Superior temporal gyrus (tissue), 1 donor: Measurements from ENCODE around the gene GYS1.

Source experiments
- DNase-seq: peaks from one replicate; pipeline ENCODE4 v3.0.0-alpha.2; 2016; ENCODE audit errors: extremely low spot score

GYS1 gene

DNA sequence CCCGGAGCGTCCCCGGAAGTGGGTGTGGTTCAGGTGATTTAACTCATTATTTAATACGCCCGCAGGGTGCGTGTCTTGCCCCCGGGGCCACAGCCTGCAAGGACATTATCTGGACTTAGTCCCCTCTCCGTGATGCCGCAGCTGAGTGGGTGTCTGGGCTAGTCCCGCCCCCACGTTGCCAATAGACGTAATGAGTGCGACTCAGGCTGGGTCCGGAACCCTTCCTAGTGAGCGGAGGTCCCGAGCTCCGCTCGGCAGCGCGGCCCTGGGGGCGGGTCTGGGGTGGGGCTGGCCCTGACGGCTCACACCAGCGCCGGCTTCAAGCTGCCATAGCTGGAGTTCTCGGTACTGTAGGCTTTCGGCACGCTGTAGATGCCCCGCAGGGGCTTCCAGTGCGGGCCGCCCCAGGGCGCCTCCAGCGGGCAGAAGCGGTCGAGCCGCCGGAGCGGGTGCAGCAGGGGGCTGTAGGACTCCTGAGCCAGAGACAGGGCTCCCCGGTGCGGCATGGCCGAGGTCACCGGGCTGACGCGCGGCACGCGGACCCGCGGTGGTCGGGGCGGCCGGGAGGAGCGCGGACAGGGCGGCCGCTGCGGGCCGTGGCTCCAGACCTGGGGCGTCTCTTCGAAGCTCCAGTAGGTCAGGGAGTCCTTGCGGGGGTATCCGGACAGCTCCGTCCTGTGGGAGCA is 24.7 kb upstream of the GYS1 start:
- no peak for DNase-seq

DNA sequence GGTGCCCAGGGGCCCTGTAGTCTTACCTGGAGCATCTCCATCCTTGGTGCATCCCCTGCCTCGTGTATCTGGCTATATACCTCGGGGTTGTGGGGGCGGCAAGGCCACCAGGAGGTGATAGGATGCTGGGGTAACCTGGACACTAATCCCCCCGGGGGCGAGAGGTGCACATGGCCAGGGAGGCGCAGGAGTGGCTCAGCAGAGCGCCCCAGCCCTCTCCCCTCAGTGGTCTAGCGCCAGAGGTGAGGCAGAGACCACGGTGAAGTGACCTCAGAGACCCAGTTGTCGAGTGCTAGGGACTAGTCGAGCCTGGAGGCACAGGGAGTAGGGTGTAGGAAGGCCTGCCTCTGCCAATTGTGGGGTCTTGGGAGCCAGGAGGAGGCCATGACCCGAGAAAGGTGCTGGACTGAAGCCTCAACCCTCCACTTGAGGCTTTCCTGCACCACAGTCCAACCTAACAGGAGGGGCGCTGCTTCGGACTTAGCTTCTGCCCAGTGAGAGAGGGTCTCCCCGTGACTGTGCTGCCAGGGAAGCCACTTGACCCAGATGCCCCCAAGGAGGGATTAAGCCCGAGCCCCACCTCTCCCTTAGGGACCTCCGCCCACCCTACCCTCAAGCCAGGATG is 24.0 kb upstream of the GYS1 start, which contains the start of gene LHB:
Gene LHB (minus strand): TSS at position 51 of the 625 bp plus-strand sequence. CDS start 10 bp downstream, at position 41.
- DNase-seq, result no peak

DNA sequence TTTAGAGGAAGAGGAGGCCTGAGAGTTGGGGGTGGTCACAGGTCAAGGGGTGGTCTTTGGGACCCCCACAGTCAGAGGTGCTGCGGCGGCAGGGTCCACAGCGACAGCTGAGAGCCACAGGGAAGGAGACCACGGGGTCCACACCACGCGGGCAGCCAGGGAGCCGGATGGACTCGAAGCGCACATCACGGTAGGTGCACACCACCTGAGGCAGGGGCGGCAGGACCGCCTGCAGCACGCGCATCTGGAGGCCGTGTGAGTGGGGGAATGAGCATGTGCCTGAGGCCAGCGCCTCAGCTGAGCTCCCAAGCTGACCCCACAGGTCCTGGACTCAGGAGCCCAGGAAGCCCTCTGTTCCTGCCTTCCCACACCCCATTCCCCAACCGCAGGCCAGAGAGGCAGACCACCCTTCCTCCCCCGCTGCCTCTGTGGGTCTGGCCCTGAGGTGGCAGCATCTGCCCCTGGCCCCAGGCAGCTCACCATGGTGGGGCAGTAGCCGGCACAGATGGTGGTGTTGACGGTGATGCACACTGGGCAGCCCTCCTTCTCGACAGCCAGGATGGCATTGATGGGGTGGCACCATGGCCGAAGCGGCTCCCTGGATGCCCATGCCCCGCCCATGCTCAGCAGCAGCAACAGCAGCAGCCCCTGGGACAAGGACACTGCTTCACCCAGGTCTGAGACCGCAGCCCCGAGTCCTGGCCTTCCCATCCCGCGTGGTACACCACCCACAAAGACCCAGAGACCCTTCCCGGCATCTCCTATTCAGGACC is 23.1 kb upstream of the GYS1 start:
- DNase-seq, result no peak

GRCh38 chr19:49014870-49015255 is 21.8 kb upstream of the GYS1 start:
- DNase-seq, result no peak

DNA sequence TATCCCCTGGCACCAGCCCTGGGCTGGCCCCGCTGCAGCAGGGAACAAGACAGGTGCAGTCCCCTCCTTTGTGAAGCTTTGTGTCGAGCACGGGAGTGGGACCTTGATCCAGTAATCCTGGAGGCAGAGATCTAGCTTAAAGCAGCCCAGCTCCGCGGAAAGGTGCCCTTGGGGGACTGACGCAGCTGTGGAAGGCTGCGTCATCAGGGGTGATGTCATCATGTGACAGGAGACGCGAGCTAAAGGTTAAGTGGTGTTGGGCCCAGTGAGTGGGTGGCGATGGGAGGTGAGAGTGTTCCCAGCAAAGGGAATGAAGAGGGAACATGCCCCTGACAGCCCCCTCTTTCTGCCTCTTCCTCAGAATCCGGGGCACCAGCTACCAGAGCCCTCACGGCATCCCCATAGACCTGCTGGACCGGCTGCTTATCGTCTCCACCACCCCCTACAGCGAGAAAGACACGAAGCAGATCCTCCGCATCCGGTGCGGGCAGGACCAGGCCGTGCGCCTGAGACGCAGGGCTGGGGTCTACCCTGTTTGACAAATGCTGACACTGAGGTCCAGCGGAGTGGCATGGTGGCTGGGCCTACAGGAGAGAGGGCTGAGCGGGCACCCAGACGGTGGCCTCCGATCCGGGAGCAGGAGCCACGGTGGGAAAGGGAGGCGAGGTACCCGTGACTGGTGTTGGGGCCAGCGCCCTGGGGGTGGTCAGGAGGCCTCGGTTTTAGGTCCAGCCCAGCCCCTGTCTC is 21.2 kb upstream of the GYS1 start:
- no peak for DNase-seq

- DNase-seq, result no peak
These were observed 18.1 kb upstream of the GYS1 start for GRCh38 chr19:49011194-49011593.

DNA sequence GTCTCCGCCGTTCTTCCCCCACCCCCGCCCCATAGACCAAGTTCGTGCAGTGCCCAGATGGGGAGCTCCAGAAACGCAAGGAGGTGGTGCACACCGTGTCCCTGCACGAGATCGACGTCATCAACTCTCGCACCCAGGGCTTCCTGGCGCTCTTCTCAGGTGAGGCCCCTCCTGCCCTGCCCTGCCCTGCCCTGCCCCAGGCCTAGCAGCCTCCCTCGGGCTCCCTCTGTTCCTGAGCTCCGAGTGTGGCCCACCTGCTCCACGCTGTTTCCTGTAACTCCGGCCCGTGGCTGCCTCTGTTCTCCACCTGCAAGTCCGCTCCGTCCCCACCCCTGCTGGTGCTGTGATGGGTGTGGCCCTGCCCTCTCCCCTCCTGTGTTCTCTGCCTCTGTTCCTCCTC is 17.3 kb upstream of the GYS1 start:
- DNase-seq, result no peak

DNA sequence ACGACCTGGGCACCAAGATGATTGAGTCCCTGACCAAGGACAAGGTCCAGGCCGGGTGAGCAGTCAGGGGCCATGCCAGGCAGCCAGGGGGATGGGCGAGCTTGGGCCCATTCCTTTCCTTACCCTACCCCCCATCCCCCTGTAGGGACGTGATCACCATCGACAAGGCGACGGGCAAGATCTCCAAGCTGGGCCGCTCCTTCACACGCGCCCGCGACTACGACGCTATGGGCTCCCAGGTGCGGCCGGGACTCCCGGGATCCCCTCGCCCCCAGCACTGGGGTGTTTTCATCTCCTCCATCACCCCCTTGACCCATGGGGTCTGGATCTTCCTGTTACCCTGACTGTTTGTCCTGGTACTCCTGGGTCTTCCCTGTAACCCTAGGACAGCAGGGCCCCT is 16.7 kb upstream of the GYS1 start:
- no peak for DNase-seq

DNA sequence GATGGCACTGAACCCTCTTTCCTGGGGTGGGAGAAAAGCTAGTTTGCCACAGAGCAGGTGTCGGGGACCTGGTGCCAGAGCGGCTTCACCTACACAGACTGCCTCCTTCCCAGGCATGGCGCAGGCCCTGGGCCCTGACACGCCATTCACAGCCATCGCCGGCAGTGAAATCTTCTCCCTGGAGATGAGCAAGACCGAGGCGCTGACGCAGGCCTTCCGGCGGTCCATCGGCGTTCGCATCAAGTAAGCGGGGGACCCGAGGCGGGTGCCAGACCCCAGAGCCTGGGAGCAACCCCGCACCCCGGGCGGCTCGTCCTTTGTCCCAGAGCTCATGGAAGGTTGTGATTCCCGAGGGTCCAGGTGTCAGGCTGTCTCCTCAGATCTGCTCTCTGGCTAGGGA is 13.8 kb upstream of the GYS1 start:
- DNase-seq, result no peak

GRCh38 chr19:49004964-49005614 is 12.0 kb upstream of the GYS1 start:
- DNase-seq, result no peak

DNA sequence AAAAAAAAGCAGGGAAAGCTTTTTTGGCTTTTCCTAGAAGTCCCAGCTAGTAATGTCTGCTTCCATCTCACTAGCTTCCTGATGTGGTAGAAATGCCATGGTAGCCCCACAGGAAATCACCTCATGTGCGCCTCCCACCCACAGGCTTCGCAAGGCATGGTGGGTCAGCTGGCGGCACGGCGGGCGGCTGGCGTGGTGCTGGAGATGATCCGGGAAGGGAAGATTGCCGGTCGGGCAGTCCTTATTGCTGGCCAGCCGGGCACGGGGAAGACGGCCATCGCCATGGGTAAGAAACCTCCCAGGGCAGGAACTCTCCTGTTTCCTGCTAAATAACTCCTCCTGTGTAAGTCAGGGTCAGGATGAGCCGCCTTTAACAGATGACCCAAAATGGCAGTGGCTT is 11.0 kb upstream of the GYS1 start:
- no peak for DNase-seq

GRCh38 chr19:48999481-49000325 is 6.6 kb upstream of the GYS1 start:
- DNase-seq, result peak; percentile 22

DNA sequence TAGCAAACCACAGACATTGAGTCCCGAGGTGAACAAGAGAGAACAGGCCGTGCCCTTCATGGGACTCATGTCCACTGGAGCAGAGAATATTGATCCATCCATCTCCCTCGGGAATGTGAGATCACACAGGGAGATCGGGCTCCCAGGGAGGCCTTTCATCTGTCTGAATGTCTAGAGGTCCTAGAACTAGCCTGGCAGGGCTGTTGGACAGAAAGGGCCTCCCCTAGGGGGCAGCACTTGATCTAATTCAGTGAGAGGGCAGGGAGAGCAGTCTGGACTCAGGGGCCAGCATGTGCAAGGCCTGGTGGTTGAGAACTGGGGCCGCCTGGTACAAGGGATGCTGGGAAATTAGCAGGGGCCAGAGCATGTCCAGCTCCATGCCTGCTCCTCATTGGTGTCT is 4.9 kb upstream of the GYS1 start:
- no peak for DNase-seq

DNA sequence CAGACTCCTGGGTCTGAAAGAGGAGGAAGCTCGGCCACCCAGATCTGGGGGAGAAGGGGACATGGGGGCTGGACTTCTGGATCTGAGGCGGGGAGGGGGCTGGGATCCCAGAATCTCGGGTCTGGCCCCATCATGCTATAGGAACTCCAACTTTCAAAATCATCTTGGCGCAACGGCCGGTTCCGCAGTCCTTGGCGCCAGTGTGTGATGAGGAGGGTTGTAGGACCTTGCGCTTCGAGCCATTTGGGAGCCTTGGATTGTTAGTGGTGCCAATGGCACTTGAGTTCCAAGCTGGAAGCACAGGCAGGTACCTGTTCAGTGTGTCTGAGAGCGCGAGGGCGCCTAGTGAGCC is 902 bp upstream of the GYS1 start:
- peak; percentile 12 for DNase-seq

DNA sequence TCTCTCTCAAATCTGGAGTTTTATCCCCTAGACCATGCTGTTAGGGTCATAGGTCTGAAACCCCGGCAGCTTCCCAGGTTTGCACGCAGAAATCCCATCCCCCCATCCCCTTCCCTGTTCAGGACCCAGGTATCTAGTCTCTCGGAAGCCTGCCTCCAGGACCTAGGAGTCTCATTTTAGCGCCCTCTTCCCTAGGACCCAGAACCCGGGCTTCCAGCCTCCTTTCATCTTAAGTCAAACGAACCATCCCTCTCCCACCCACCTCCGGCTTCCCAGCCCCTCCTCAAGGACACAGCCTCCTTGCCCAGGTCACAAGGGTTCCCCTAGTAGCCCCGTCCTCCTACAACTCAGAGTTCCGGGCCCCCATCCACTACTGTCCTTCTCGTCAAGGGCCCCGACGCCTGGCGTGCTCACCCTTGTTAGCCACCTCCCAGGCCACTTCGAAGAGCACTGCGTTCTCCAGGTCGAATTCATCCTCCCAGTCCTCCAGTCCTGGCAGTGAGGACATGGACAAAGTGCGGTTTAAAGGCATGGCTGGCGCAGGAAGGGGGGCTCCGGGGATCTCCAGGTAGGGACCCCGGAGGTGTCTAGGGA is 431 bp downstream of the GYS1 start:
- DNase-seq, result peak; percentile 25

DNA sequence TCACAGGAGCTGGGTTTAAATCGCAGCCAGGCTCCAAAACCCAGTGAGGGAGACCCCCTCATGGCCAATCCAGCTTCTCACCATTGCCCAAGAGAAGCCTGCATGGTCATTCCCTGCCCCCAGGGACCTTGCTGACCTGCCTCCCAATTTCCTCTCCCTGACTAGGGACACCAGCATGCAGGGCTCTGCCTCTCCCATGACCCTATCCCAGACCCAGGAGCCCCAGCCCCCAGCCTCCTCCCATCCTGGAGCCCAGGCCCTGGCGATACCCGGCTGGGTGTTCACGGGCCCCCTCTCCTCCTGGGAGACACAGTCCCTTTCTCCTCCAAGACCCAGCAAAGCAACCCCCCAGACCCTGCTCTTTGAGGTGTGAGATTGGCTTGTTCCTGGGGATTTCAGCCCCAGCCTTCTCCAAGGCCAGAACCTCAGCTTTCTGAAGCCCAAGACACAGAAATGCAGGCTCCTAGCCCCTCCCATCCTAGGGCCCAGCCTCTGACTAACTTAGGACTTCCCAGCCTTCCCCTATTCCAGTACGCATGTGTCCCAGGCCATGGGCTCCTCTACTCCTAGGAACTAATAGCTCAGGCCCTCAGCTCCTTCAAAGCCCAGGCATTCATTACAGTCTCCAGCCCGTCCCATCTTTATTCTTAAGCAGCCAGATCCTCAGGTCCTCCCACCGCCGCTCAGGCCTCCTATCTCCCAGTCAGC is 1.1 kb downstream of the GYS1 start:
- peak; percentile 15 for DNase-seq

- no peak for DNase-seq
These were observed 2.0 kb downstream of the GYS1 start for GRCh38 chr19:48991011-48991609.

GRCh38 chr19:48990400-48990799 is 2.7 kb downstream of the GYS1 start:
- DNase-seq, result no peak

DNA sequence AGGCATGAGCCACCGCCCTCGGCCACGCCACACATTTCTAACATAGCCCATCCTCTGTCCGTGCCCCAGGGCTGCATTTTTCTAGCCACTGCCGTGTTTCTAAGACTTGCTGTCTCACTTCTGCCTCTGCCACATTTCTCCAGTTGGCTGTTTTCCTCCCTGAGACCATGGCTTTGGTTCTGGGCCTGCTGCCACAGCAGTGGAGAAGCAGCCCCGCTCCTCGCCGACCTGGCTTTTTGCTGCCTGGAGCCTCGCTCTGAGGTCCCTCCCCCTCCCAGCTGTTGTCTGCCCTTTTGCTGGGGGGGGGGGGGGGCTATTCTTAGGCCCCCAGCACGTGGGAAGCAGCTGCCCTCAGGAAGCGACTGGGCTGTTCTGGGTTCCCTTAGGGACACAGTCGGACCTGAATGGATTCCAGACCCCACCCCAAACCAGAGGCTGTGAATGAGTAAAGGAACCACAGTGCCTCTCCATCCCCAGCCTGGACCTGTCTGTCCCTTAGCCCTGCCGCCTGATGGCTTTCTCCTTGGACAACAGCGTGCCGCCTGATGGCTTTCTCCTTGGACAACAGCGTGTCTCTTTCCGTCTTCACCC is 3.3 kb downstream of the GYS1 start:
- DNase-seq, result no peak
